ENCODE results near the gene ORMDL2. TPM values are rescaled to one million over a fixed set of nuclear protein-coding genes. Genes with fewer than 3 reads are reported as not detected.

ORMDL2 gene
- total and polyA plus RNA-seq, 2 experiments from 2014 or later = 18.0 to 55.1 TPM

- TF ChIP-seq, protein P1, sequence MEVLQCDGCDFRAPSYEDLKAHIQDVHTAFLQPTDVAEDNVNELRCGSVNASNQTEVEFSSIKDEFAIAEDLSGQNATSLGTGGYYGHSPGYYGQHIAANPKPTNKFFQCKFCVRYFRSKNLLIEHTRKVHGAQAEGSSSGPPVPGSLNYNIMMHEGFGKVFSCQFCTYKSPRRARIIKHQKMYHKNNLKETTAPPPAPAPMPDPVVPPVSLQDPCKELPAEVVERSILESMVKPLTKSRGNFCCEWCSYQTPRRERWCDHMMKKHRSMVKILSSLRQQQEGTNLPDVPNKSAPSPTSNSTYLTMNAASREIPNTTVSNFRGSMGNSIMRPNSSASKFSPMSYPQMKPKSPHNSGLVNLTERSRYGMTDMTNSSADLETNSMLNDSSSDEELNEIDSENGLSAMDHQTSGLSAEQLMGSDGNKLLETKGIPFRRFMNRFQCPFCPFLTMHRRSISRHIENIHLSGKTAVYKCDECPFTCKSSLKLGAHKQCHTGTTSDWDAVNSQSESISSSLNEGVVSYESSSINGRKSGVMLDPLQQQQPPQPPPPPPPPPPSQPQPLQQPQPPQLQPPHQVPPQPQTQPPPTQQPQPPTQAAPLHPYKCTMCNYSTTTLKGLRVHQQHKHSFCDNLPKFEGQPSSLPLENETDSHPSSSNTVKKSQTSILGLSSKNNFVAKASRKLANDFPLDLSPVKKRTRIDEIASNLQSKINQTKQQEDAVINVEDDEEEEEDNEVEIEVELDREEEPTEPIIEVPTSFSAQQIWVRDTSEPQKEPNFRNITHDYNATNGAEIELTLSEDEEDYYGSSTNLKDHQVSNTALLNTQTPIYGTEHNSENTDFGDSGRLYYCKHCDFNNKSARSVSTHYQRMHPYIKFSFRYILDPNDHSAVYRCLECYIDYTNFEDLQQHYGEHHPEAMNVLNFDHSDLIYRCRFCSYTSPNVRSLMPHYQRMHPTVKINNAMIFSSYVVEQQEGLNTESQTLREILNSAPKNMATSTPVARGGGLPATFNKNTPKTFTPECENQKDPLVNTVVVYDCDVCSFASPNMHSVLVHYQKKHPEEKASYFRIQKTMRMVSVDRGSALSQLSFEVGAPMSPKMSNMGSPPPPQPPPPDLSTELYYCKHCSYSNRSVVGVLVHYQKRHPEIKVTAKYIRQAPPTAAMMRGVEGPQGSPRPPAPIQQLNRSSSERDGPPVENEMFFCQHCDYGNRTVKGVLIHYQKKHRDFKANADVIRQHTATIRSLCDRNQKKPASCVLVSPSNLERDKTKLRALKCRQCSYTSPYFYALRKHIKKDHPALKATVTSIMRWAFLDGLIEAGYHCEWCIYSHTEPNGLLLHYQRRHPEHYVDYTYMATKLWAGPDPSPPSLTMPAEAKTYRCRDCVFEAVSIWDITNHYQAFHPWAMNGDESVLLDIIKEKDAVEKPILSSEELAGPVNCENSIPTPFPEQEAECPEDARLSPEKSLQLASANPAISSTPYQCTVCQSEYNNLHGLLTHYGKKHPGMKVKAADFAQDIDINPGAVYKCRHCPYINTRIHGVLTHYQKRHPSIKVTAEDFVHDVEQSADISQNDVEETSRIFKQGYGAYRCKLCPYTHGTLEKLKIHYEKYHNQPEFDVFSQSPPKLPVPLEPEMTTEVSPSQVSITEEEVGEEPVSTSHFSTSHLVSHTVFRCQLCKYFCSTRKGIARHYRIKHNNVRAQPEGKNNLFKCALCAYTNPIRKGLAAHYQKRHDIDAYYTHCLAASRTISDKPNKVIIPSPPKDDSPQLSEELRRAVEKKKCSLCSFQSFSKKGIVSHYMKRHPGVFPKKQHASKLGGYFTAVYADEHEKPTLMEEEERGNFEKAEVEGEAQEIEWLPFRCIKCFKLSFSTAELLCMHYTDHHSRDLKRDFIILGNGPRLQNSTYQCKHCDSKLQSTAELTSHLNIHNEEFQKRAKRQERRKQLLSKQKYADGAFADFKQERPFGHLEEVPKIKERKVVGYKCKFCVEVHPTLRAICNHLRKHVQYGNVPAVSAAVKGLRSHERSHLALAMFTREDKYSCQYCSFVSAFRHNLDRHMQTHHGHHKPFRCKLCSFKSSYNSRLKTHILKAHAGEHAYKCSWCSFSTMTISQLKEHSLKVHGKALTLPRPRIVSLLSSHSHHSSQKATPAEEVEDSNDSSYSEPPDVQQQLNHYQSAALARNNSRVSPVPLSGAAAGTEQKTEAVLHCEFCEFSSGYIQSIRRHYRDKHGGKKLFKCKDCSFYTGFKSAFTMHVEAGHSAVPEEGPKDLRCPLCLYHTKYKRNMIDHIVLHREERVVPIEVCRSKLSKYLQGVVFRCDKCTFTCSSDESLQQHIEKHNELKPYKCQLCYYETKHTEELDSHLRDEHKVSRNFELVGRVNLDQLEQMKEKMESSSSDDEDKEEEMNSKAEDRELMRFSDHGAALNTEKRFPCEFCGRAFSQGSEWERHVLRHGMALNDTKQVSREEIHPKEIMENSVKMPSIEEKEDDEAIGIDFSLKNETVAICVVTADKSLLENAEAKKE (CRISPR knock-in tag; IDR thresholded peaks at IDR 0.05) = no peak
- TF ChIP-seq NANOG (IDR thresholded peaks at IDR 0.05; ENCODE audit: borderline replicate concordance) = no peak
- TF ChIP-seq JUNB (IDR thresholded peaks at IDR 0.05; ENCODE audit: unreplicated experiment) = no peak
Observed at GRCh38 chr12:55809274-55809673, 8.6 kb upstream of the ORMDL2 start (continued).

DNA sequence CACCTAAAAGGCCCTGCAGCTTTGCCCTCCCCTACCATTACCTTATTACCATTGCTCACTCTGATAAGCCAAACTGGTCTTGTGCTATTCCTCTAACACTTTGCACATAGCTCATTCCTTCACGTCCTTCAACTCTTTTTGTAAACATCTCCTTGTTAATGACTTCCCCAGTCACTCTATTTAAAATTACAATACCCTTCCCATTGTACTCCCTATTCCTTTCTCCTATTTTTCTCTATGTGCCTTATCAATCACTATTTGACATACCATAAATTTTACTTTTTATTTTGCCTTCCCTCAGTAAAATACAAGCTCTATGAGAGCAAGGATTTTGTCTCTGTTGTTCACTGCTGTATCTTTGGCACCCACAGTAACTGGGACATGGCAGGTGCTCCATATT lies 5.8 kb upstream of the ORMDL2 start:
- peak overlapping the region; percentile 2; the same call in 1 of the 3 replicates for H3K4me3 Mint-ChIP-seq
- DNase-seq (ENCODE audit: low spot score) (no peak), ATAC-seq (no peak; the same call in 2 of the 3 replicates)
- Histone ChIP-seq H3K36me3 (ENCODE audit: insufficient read depth) (peaks cover 9% of the 10 kb centered on the region; the same call in 1 of the 2 replicates), H3K9me2 (ENCODE audit: insufficient read depth) (no peaks in the 10 kb centered on the region), H3K4me3 (peak overlapping the region; percentile 19), H3K27me3 (ENCODE audit: insufficient read depth) (no peaks in the 10 kb centered on the region), H3K4me2 (peak overlapping the region; percentile 46), H3K27ac (ENCODE audit: low read depth) (peak overlapping the region; percentile 80; the same call in 1 of the 2 replicates), H3K4me1 (ENCODE audit: insufficient read depth) (peaks cover 43% of the 10 kb centered on the region), H3F3A (replicated peaks; ENCODE audit: low read depth) (peaks cover 3% of the 10 kb centered on the region; the same call in 1 of the 2 replicates), H4K20me1 (replicated peaks; ENCODE audit: insufficient read depth) (peaks cover 64% of the 10 kb centered on the region), H3K79me2 (replicated peaks; ENCODE audit: insufficient read depth) (peaks cover 100% of the 10 kb centered on the region), H2AFZ (no peak overlapping the region)
- peaks cover 2% of the 10 kb centered on the region for H3K27me3 Mint-ChIP-seq (ENCODE audit: insufficient read depth, low read depth, poor library complexity)
- peak overlapping the region; percentile 1; the same call in 1 of the 2 replicates for H3K27ac Mint-ChIP-seq
- peaks cover 34% of the 10 kb centered on the region for H3K36me3 Mint-ChIP-seq (ENCODE audit: low read depth)
- no peaks in the 10 kb centered on the region for H3K9me3 Mint-ChIP-seq
- H3K4me1 Mint-ChIP-seq = peaks cover 32% of the 10 kb centered on the region
- TF ChIP-seq NANOG (IDR thresholded peaks at IDR 0.05; ENCODE audit: borderline replicate concordance) (no peak), JUNB (IDR thresholded peaks at IDR 0.05; ENCODE audit: unreplicated experiment) (no peak), POLR2AphosphoS5 (IDR thresholded peaks at IDR 0.05; ENCODE audit: low read depth) (no peak), REST (IDR thresholded peaks at IDR 0.05; ENCODE audit: unreplicated experiment) (no peak), STAT1 (IDR thresholded peaks at IDR 0.05; ENCODE audit: unreplicated experiment) (no peak), EZH2 (IDR thresholded peaks at IDR 0.05; ENCODE audit: low read depth, unreplicated experiment) (no peak)
